Stimulated activated CD4-positive, alpha-beta T cell treated with anti-CD3 and anti-CD28 coated beads, Interleukin-4, amount 100 ng/mL, for 1 hour (primary cell): ENCODE measurements around the gene MYO9A.
"Not testable (repeated sequence)": the region's sequence is repeated elsewhere in the genome, so short reads cannot be mapped to it uniquely, and the experiment has no call there.

Experiments used
- DNase-seq: peaks from one replicate; pipeline ENCODE4 v3.0.0-alpha.2; 2020

Gene MYO9A

GRCh38 chr15:72139667-72140066 lies 21.7 kb upstream of the MYO9A start:
- no peak for DNase-seq

- no peak for DNase-seq
These were observed 18.5 kb upstream of the MYO9A start for GRCh38 chr15:72136170-72137051.

- no peak for DNase-seq
These were observed 17.8 kb upstream of the MYO9A start for GRCh38 chr15:72135719-72136118.

GRCh38 chr15:72133211-72133610 lies 15.3 kb upstream of the MYO9A start:
- no peak for DNase-seq

GRCh38 chr15:72131922-72132321 lies 14.0 kb upstream of the MYO9A start:
- no peak for DNase-seq

GRCh38 chr15:72130272-72130671 lies 12.3 kb upstream of the MYO9A start:
- no peak for DNase-seq

- no peak for DNase-seq
These were observed 10.4 kb upstream of the MYO9A start for GRCh38 chr15:72128359-72128758.

- no peak for DNase-seq
These were observed 9.9 kb upstream of the MYO9A start for GRCh38 chr15:72127724-72128322.

- DNase-seq: no peak
These were observed 6.3 kb upstream of the MYO9A start for GRCh38 chr15:72124218-72124617.

- DNase-seq: peak; percentile 64
These were observed 399 bp downstream of the MYO9A start for GRCh38 chr15:72117486-72118016.

- DNase-seq: peak; percentile 13
These were observed 1.0 kb downstream of the MYO9A start for GRCh38 chr15:72116731-72117485.

- no peak for DNase-seq
These were observed 4.5 kb downstream of the MYO9A start for GRCh38 chr15:72113347-72114031.

GRCh38 chr15:72112805-72113204 lies 5.1 kb downstream of the MYO9A start:
- no peak for DNase-seq

GRCh38 chr15:72112116-72112515 lies 5.8 kb downstream of the MYO9A start:
- DNase-seq: no peak

GRCh38 chr15:72110355-72110754 lies 7.6 kb downstream of the MYO9A start:
- no peak for DNase-seq

GRCh38 chr15:72106068-72106467 lies 11.9 kb downstream of the MYO9A start:
- no peak for DNase-seq

GRCh38 chr15:72105111-72105510 lies 12.8 kb downstream of the MYO9A start:
- no peak for DNase-seq

- not testable (repeated sequence) for DNase-seq
These were observed 17.4 kb downstream of the MYO9A start for GRCh38 chr15:72100551-72100950.

GRCh38 chr15:72099155-72099554 lies 18.8 kb downstream of the MYO9A start:
- no peak for DNase-seq

- no peak for DNase-seq
These were observed 19.9 kb downstream of the MYO9A start for GRCh38 chr15:72098040-72098439.

GRCh38 chr15:72096796-72097195 lies 21.2 kb downstream of the MYO9A start:
- no peak for DNase-seq

- DNase-seq: no peak
These were observed 25.3 kb downstream of the MYO9A start for GRCh38 chr15:72092691-72093090.

- DNase-seq: no peak
These were observed 25.9 kb downstream of the MYO9A start for GRCh38 chr15:72092006-72092405.
